K562 (cell line): Measurements from ENCODE around the gene EEF2K. TPM values are rescaled to one million over a fixed set of nuclear protein-coding genes. Genes with fewer than 3 reads are reported as not detected.

ENCODE experiments used
- ATAC-seq: fragments of 200-7000 bp; cut with Tn5 transposase; 3 replicates; pipeline ENCODE4 v1.9.1; 2020; ENCODE audit warnings: moderate library complexity
- BruUV-seq: library from RNA; stranded (reverse); fragments of 400-500 nt; replicated peaks from 2 replicates; lab custom pipeline; 2021; lab: Mats Ljungman, UMichigan
- CTCF ChIA-PET: fragments of 300-600 bp; formaldehyde crosslinking; extraction: SDS; loops from one replicate; lab custom pipeline; 2021; ENCODE audit warnings: low intra/inter-chr PET ratio; lab: Yijun Ruan, JAX
- POLR2A ChIA-PET: fragments of 300-600, 350-650 bp; sonication (Branson Sonifier 250); formaldehyde crosslinking; extraction: SDS; loops from one replicate; lab custom pipeline; 2021; ENCODE audit warnings: antibody characterized with exemption, inconsistent platforms; lab: Yijun Ruan, JAX
- DNase-seq, 4 experiments: peaks; one replicate each; pipeline versions ENCODE4 v3.0.0 to v3.0.0-alpha.2; 2011 to 2018; ENCODE audit warnings: low spot score in 3 of 4, mixed read lengths in 3 of 4; ENCODE audit errors: extremely low read depth in 1 of 4
- FAIRE-seq: peaks from 2 replicates; lab custom pipeline; 2011; peaks lifted over from hg19 to GRCh38; lab: Jason Lieb, UNC
- H2AFZ ChIP-seq: 2 replicates; pipeline ENCODE4 v1.6.0; 2011; ENCODE audit warnings: low read depth, low read length, control low read depth, inconsistent platforms
- H3K27ac ChIP-seq: fragments of 200-600 bp; 3 replicates; pipeline ENCODE4 v1.8.0; 2011; ENCODE audit warnings: low read depth, mild to moderate bottlenecking, control low read depth, inconsistent platforms, low read length, moderate library complexity, mixed read lengths; ENCODE audit errors: extremely low read depth
- H3K27me3 ChIP-seq, 2 experiments: fragments of 300-600 bp in 1 of 2; 2 replicates in 1 of 2; 3 replicates in 1 of 2; pipeline versions ENCODE4 v1.6.0 to v1.8.0; 2011; ENCODE audit warnings: inconsistent platforms in 2 of 2, low read length in 2 of 2, mild to moderate bottlenecking in 1 of 2, mixed read lengths in 1 of 2, moderate library complexity in 1 of 2; ENCODE audit not compliant: control insufficient read depth in 2 of 2, insufficient read depth in 2 of 2
- H3K36me3 ChIP-seq: fragments of 300-600 bp; 3 replicates; pipeline ENCODE4 v1.8.0; 2011; ENCODE audit warnings: mild to moderate bottlenecking, low read length, inconsistent platforms; ENCODE audit not compliant: control insufficient read depth, insufficient read depth
- H3K4me1 ChIP-seq, 2 experiments: fragments of 200-600 bp in 1 of 2; replicated peaks in 1 of 2; 2 replicates in 1 of 2; 3 replicates in 1 of 2; pipeline versions ENCODE4 v1.5.1 to v1.8.0; 2011; ENCODE audit warnings: inconsistent platforms in 2 of 2, low read length in 2 of 2, mild to moderate bottlenecking in 1 of 2, mixed read lengths in 1 of 2, moderate library complexity in 1 of 2; ENCODE audit not compliant: control insufficient read depth in 2 of 2, insufficient read depth in 2 of 2
- H3K4me2 ChIP-seq: 2 replicates; pipeline ENCODE4 v1.6.1; 2011; ENCODE audit warnings: low read length, control low read depth, inconsistent platforms, mixed read lengths; ENCODE audit not compliant: insufficient read depth
- H3K4me3 ChIP-seq: fragments of 200-600 bp; sonication (generic), shearing (Covaris generic); 2 replicates; pipeline ENCODE4 v1.5.1; 2016; ENCODE audit warnings: control low read depth, inconsistent platforms
- H3K79me2 ChIP-seq: fragments of 200-600 bp; 3 replicates; pipeline ENCODE4 v1.8.0; 2011; ENCODE audit warnings: low read length, inconsistent platforms; ENCODE audit not compliant: control insufficient read depth, insufficient read depth
- H3K9ac ChIP-seq, 2 experiments: 2 replicates each; pipeline versions ENCODE4 v1.6.0 to v1.6.1; 2011; ENCODE audit warnings: low read depth in 2 of 2, low read length in 2 of 2, control low read depth in 1 of 2, inconsistent platforms in 1 of 2, mild to moderate bottlenecking in 1 of 2, mixed read lengths in 1 of 2; ENCODE audit not compliant: insufficient read depth in 1 of 2
- H3K9me1 ChIP-seq: one replicate; pipeline ENCODE4 v1.6.0; 2011; ENCODE audit warnings: inconsistent platforms, mild to moderate bottlenecking, low read length, moderate library complexity; ENCODE audit not compliant: control insufficient read depth, insufficient read depth
- H3K9me3 ChIP-seq: replicated peaks from 2 replicates; pipeline ENCODE4 v1.5.1; 2011; ENCODE audit warnings: low read depth, low read length, inconsistent platforms; ENCODE audit not compliant: control insufficient read depth, insufficient read depth
- H4K20me1 ChIP-seq: replicated peaks from 2 replicates; pipeline ENCODE4 v1.6.1; 2011; ENCODE audit warnings: low read length, inconsistent platforms, mixed read lengths; ENCODE audit not compliant: control insufficient read depth, insufficient read depth
- ATF3 ChIP-seq, 2 experiments: fragments of 450-650 bp in 1 of 2; sonication (generic) in 1 of 2; formaldehyde crosslinking in 1 of 2; IDR thresholded peaks in 1 of 2; conservative IDR thresholded peaks in 1 of 2; 2 replicates each; pipeline versions ENCODE4 v1.6.1 to v1.8.1; 2016 to 2023; ENCODE audit warnings: mild to moderate bottlenecking in 2 of 2, moderate library complexity in 2 of 2, inconsistent platforms in 1 of 2, missing genetic modification reagents in 1 of 2
- ELF2 ChIP-seq: fragments of 250-450 bp; sonication (Bioruptor Pico); IDR thresholded peaks from 2 replicates; pipeline ENCODE4 v1.5.0; 2021; ENCODE audit warnings: mild to moderate bottlenecking
- JUND ChIP-seq, 2 experiments: IDR thresholded peaks; 2 replicates in 1 of 2; 3 replicates in 1 of 2; pipeline ENCODE4 v1.6.1; 2011; ENCODE audit warnings: borderline replicate concordance in 2 of 2, low read depth in 2 of 2, low read length in 2 of 2, improper control_type of control experiment in 1 of 2, missing biosample characterization in 1 of 2, missing genetic modification characterization in 1 of 2, missing genetic modification reagents in 1 of 2
- NFIC ChIP-seq: fragments of 450-650 bp; IDR thresholded peaks from 2 replicates; pipeline ENCODE4 v1.6.1; 2017; ENCODE audit warnings: mild to moderate bottlenecking, inconsistent platforms
- POLR2H ChIP-seq: IDR thresholded peaks from 2 replicates; pipeline ENCODE4 v1.6.1; 2016; ENCODE audit warnings: missing genetic modification characterization, low read depth, mild to moderate bottlenecking, control low read depth, missing compliant biosample characterization, moderate library complexity
- RBM17 ChIP-seq: fragments of 200-400 bp; formaldehyde crosslinking; IDR thresholded peaks from 2 replicates; pipeline ENCODE4 v1.6.1; 2017; ENCODE audit warnings: low read depth, mild to moderate bottlenecking, low read length, borderline replicate concordance
- RBM39 ChIP-seq: fragments of 200-400 bp; formaldehyde crosslinking; optimal IDR thresholded peaks from 2 replicates; pipeline ENCODE3; 2018; ENCODE audit warnings: low read depth, low read length
- ZNF507 ChIP-seq: conservative IDR thresholded peaks from 2 replicates; pipeline ENCODE4 v1.6.1; 2017; ENCODE audit warnings: missing genetic modification characterization, missing compliant biosample characterization
- WGBS: fragments of 100-300 bp; shearing (Covaris generic); methylation state at CpG from one replicate; pipeline ENCODE4 v1.1.6; 2016; ENCODE audit warnings: low coverage, mixed read lengths; ENCODE audit not compliant: insufficient coverage; ENCODE audit errors: missing lambda C conversion rate; 5-methylcytosine and 5-hydroxymethylcytosine counted together
- in situ Hi-C: fragments of 300-500 bp; cut with MboI; formaldehyde crosslinking; loops from 4 replicates; pipeline ENCODE4 v1.15.0; 2018; ENCODE audit warnings: inconsistent platforms, mixed read lengths
- intact Hi-C: fragments of 100-400 bp; cut with micrococcal nuclease; formaldehyde crosslinking; loops from 2 replicates; pipeline ENCODE4 v1.14.2; 2022
- polyA plus RNA-seq, 8 experiments: library from polyadenylated mRNA; depleted of rRNA in 4 of 8; stranded (reverse) in 5 of 8; unstranded in 3 of 8; fragments of >200 nt; fragmentation: Nextera tagmentation in 2 of 8; fragmentation: Illumina TruSeq in 1 of 8; extraction: Ambion mirVana in 2 of 8; extraction: Trizol in 1 of 8; gene quantifications; 2 replicates each; pipeline versions ENCODE4 v1.2.1 to v1.2.3, GENCODE V29; 2011 to 2014; ENCODE audit warnings: inconsistent platforms in 1 of 8, missing spikeins in 1 of 8
- total RNA-seq, 7 experiments: library from RNA; depleted of rRNA in 6 of 7; stranded (reverse); fragments of >200 nt in 6 of 7; fragmentation: Illumina TruSeq in 2 of 7; extraction: Trizol in 2 of 7; gene quantifications; 2 replicates each; pipeline versions ENCODE4 v1.2.1 to v1.2.3, GENCODE V29; 2011 to 2021; ENCODE audit warnings: low replicate concordance in 1 of 7

The EEF2K gene
- total and polyA plus RNA-seq, 9 of the 15 experiments (the other 6 are each of a cell fraction or from before 2014, with no cell fraction given), result 3.0 to 35.2 (median 12.2) TPM

- TF ChIP-seq RBM17 (no peak), ELF2 (CRISPR knock-in tag) (no peak), JUND (IDR thresholded peaks at IDR 0.05; ENCODE audit: borderline replicate concordance, low read depth, low read length) (no peak), JUND (tag; IDR thresholded peaks at IDR 0.05; ENCODE audit: borderline replicate concordance, low read depth, low read length) (no peak), ATF3 (IDR thresholded peaks at IDR 0.05) (peak; percentile 25; the same call in 1 of the 2 replicates), ATF3 (CRISPR knock-in tag; conservative IDR thresholded peaks at IDR 0.05) (no peak), RBM39 (no peak)
These were observed 131.0 kb downstream of the EEF2K start (continued) for GRCh38 chr16:22337045-22337444.

GRCh38 chr16:22337849-22338635, 132.0 kb downstream of the EEF2K start:
- Histone ChIP-seq H3K79me2 (no peaks in the 10 kb centered on the region), H3K36me3 (peaks cover 33% of the 10 kb centered on the region), H3K27me3 (no peaks in the 10 kb centered on the region), H3K9me3 (peaks cover 7% of the 10 kb centered on the region), H3K9me1 (no peaks in the 10 kb centered on the region), H3K4me3 (no peak overlapping the region), H2AFZ (no peak overlapping the region), H4K20me1 (no peaks in the 10 kb centered on the region), H3K4me2 (no peak overlapping the region), H3K9ac (no peak overlapping the region), H3K27ac (no peak overlapping the region), H3K4me1 (no peaks in the 10 kb centered on the region)
- no peak for ATAC-seq
- TF ChIP-seq NFIC (no peak), ZNF507 (tag) (0 out of 2 replicates have a peak, but pooled peaks have one; percentile 19), POLR2H (tag) (0 out of 2 replicates have a peak, but pooled peaks have one; percentile 16)
- no TSS peak for BruUV-seq
- WGBS, result 75% methylated on average over 4 of the region's 4 CpGs
- ChIA-PET POLR2A (interaction anchor here (1.6 kb wide), 1 partner anchor 14 kb away, joined by 9 read pairs; no protein-coding TSS in a partner anchor), CTCF (no interaction called here)
- no peak for DNase-seq
- no peak for FAIRE-seq
- in situ Hi-C loops, result no loop called here
- intact Hi-C loops, result no loop called here

Other genes with a start within 250 kb of the EEF2K start
- gene PDZD9, start 205.2 kb upstream of the EEF2K start, total RNA-seq (2014; rRNA removed), result not detected in 2 replicates
- gene PDZD9, start 205.2 kb upstream of the EEF2K start, total RNA-seq (2014; rRNA removed; fragmentation: Illumina TruSeq; extraction: Trizol), result not detected in 2 replicates
- not detected in 2 replicates for gene PDZD9, start 205.2 kb upstream of the EEF2K start, total RNA-seq (2015; rRNA removed; fragmentation: Illumina TruSeq; extraction: Trizol)
- not detected in 2 replicates for gene PDZD9, start 205.2 kb upstream of the EEF2K start, total RNA-seq (2021)
- not detected in 2 replicates for gene PDZD9, start 205.2 kb upstream of the EEF2K start, polyA plus RNA-seq (2011; rRNA removed)
- gene PDZD9, start 205.2 kb upstream of the EEF2K start, polyA plus RNA-seq (2014; fragmentation: Illumina TruSeq; extraction: Trizol), result not detected in 2 replicates
- gene PDZD9, start 205.2 kb upstream of the EEF2K start, polyA plus RNA-seq (2014; fragmentation: Nextera tagmentation; extraction: Ambion mirVana), result under 1 TPM; 0.06 to 0.08 TPM
- gene PDZD9, start 205.2 kb upstream of the EEF2K start, polyA plus RNA-seq (2014; rRNA removed), result not detected in 2 replicates
- 3.7 and 6.3 TPM in 2 replicates for gene MOSMO, start 198.2 kb upstream of the EEF2K start, total RNA-seq (2014; rRNA removed)
- 7.7 and 9.0 TPM in 2 replicates for gene MOSMO, start 198.2 kb upstream of the EEF2K start, total RNA-seq (2014; rRNA removed; fragmentation: Illumina TruSeq; extraction: Trizol)
- 9.0 and 10.4 TPM in 2 replicates for gene MOSMO, start 198.2 kb upstream of the EEF2K start, total RNA-seq (2015; rRNA removed; fragmentation: Illumina TruSeq; extraction: Trizol)
- 5.4 and 7.6 TPM in 2 replicates for gene MOSMO, start 198.2 kb upstream of the EEF2K start, total RNA-seq (2021)
- 11.3 and 13.3 TPM in 2 replicates for gene MOSMO, start 198.2 kb upstream of the EEF2K start, polyA plus RNA-seq (2011; rRNA removed)
- 9.1 and 9.3 TPM in 2 replicates for gene MOSMO, start 198.2 kb upstream of the EEF2K start, polyA plus RNA-seq (2014; fragmentation: Illumina TruSeq; extraction: Trizol)
- gene MOSMO, start 198.2 kb upstream of the EEF2K start, polyA plus RNA-seq (2014; fragmentation: Nextera tagmentation; extraction: Ambion mirVana), result 1 to 10 TPM; 1.9 to 2.0 TPM
- gene MOSMO, start 198.2 kb upstream of the EEF2K start, polyA plus RNA-seq (2014; rRNA removed), result 7.1 and 9.9 TPM in 2 replicates
- not detected in 2 replicates for gene VWA3A, start 113.7 kb upstream of the EEF2K start, total RNA-seq (2014; rRNA removed)
- not detected in 2 replicates for gene VWA3A, start 113.7 kb upstream of the EEF2K start, total RNA-seq (2014; rRNA removed; fragmentation: Illumina TruSeq; extraction: Trizol)
- gene VWA3A, start 113.7 kb upstream of the EEF2K start, total RNA-seq (2015; rRNA removed; fragmentation: Illumina TruSeq; extraction: Trizol), result not detected in 2 replicates
- not detected in 2 replicates for gene VWA3A, start 113.7 kb upstream of the EEF2K start, total RNA-seq (2021)
- not detected in 2 replicates for gene VWA3A, start 113.7 kb upstream of the EEF2K start, polyA plus RNA-seq (2011; rRNA removed)
- gene VWA3A, start 113.7 kb upstream of the EEF2K start, polyA plus RNA-seq (2014; fragmentation: Illumina TruSeq; extraction: Trizol), result not detected in 2 replicates
- not detected for gene VWA3A, start 113.7 kb upstream of the EEF2K start, polyA plus RNA-seq (2014; fragmentation: Nextera tagmentation; extraction: Ambion mirVana)
- not detected in 2 replicates for gene VWA3A, start 113.7 kb upstream of the EEF2K start, polyA plus RNA-seq (2014; rRNA removed)
- not detected in 2 replicates for gene SDR42E2, start 43.8 kb upstream of the EEF2K start, total RNA-seq (2014; rRNA removed)
- not detected in 2 replicates for gene SDR42E2, start 43.8 kb upstream of the EEF2K start, total RNA-seq (2014; rRNA removed; fragmentation: Illumina TruSeq; extraction: Trizol)
- 0.07 TPM in 1 of 2 replicates, not detected in the other for gene SDR42E2, start 43.8 kb upstream of the EEF2K start, total RNA-seq (2015; rRNA removed; fragmentation: Illumina TruSeq; extraction: Trizol)
- gene SDR42E2, start 43.8 kb upstream of the EEF2K start, total RNA-seq (2021), result not detected in 2 replicates
- 0.03 and 0.08 TPM in 2 replicates for gene SDR42E2, start 43.8 kb upstream of the EEF2K start, polyA plus RNA-seq (2011; rRNA removed)
- gene SDR42E2, start 43.8 kb upstream of the EEF2K start, polyA plus RNA-seq (2014; fragmentation: Illumina TruSeq; extraction: Trizol), result 0.04 TPM in 1 of 2 replicates, not detected in the other
- gene SDR42E2, start 43.8 kb upstream of the EEF2K start, polyA plus RNA-seq (2014; fragmentation: Nextera tagmentation; extraction: Ambion mirVana), result under 1 TPM; 0.04 to 0.06 TPM
- not detected in 2 replicates for gene SDR42E2, start 43.8 kb upstream of the EEF2K start, polyA plus RNA-seq (2014; rRNA removed)
- gene POLR3E, start 91.1 kb downstream of the EEF2K start, total RNA-seq (2014; rRNA removed), result 78.2 and 82.6 TPM in 2 replicates
- gene POLR3E, start 91.1 kb downstream of the EEF2K start, total RNA-seq (2014; rRNA removed; fragmentation: Illumina TruSeq; extraction: Trizol), result 67.6 and 81.1 TPM in 2 replicates
- gene POLR3E, start 91.1 kb downstream of the EEF2K start, total RNA-seq (2015; rRNA removed; fragmentation: Illumina TruSeq; extraction: Trizol), result 73.9 and 83.8 TPM in 2 replicates
- gene POLR3E, start 91.1 kb downstream of the EEF2K start, total RNA-seq (2021), result 101 and 113 TPM in 2 replicates
- gene POLR3E, start 91.1 kb downstream of the EEF2K start, polyA plus RNA-seq (2011; rRNA removed), result 151 and 192 TPM in 2 replicates
- 128 and 149 TPM in 2 replicates for gene POLR3E, start 91.1 kb downstream of the EEF2K start, polyA plus RNA-seq (2014; fragmentation: Illumina TruSeq; extraction: Trizol)
- 10 to 100 TPM; 17.7 to 25.3 TPM for gene POLR3E, start 91.1 kb downstream of the EEF2K start, polyA plus RNA-seq (2014; fragmentation: Nextera tagmentation; extraction: Ambion mirVana)
- 77.3 and 95.9 TPM in 2 replicates for gene POLR3E, start 91.1 kb downstream of the EEF2K start, polyA plus RNA-seq (2014; rRNA removed)
- gene CDR2, start 168.3 kb downstream of the EEF2K start, total RNA-seq (2014; rRNA removed), result 18.9 and 20.5 TPM in 2 replicates
- 19.9 and 20.1 TPM in 2 replicates for gene CDR2, start 168.3 kb downstream of the EEF2K start, total RNA-seq (2014; rRNA removed; fragmentation: Illumina TruSeq; extraction: Trizol)
- gene CDR2, start 168.3 kb downstream of the EEF2K start, total RNA-seq (2015; rRNA removed; fragmentation: Illumina TruSeq; extraction: Trizol), result 18.6 and 21.9 TPM in 2 replicates
- gene CDR2, start 168.3 kb downstream of the EEF2K start, total RNA-seq (2021), result 22.1 and 23.1 TPM in 2 replicates
- gene CDR2, start 168.3 kb downstream of the EEF2K start, polyA plus RNA-seq (2011; rRNA removed), result 25.6 and 30.3 TPM in 2 replicates
- 26.3 and 27.9 TPM in 2 replicates for gene CDR2, start 168.3 kb downstream of the EEF2K start, polyA plus RNA-seq (2014; fragmentation: Illumina TruSeq; extraction: Trizol)
- 1 to 10 TPM; 4.6 to 5.3 TPM for gene CDR2, start 168.3 kb downstream of the EEF2K start, polyA plus RNA-seq (2014; fragmentation: Nextera tagmentation; extraction: Ambion mirVana)
- gene CDR2, start 168.3 kb downstream of the EEF2K start, polyA plus RNA-seq (2014; rRNA removed), result 21.7 and 23.0 TPM in 2 replicates